HG02840 (cell line): ENCODE measurements around the gene ANKLE2.

Experiments used
- ATAC-seq: cut with Tn5 transposase; IDR thresholded peaks from one replicate; pipeline ENCODE4 v1.9.1; 2021; ENCODE audit warnings: mild to moderate bottlenecking, moderate library complexity, moderate number of reproducible peaks; ENCODE audit not compliant: unreplicated experiment, low FRiP score

Gene ANKLE2

GRCh38 chr12:132748319-132748718 is 13.3 kb downstream of the ANKLE2 start:
- ATAC-seq, result no peak

- no peak for ATAC-seq
Observed at GRCh38 chr12:132747896-132748295, 13.7 kb downstream of the ANKLE2 start.

GRCh38 chr12:132747395-132747794 is 14.2 kb downstream of the ANKLE2 start:
- ATAC-seq, result no peak

- ATAC-seq, result no peak
Observed at GRCh38 chr12:132746613-132747012, 15.0 kb downstream of the ANKLE2 start.

GRCh38 chr12:132743831-132744230 is 17.8 kb downstream of the ANKLE2 start:
- no peak for ATAC-seq

GRCh38 chr12:132741620-132742019 is 20.0 kb downstream of the ANKLE2 start:
- ATAC-seq, result no peak

GRCh38 chr12:132740652-132741051 is 21.0 kb downstream of the ANKLE2 start:
- no peak for ATAC-seq

- no peak for ATAC-seq
Observed at GRCh38 chr12:132740313-132740646, 21.4 kb downstream of the ANKLE2 start.

- no peak for ATAC-seq
Observed at GRCh38 chr12:132739600-132740312, 21.9 kb downstream of the ANKLE2 start.

- ATAC-seq, result no peak
Observed at GRCh38 chr12:132736913-132737312, 24.7 kb downstream of the ANKLE2 start.

GRCh38 chr12:132736378-132736777 is 25.3 kb downstream of the ANKLE2 start:
- ATAC-seq, result no peak

- ATAC-seq, result no peak
Observed at GRCh38 chr12:132735496-132735895, 26.1 kb downstream of the ANKLE2 start.

- no peak for ATAC-seq
Observed at GRCh38 chr12:132734206-132734605, 27.4 kb downstream of the ANKLE2 start.

- no peak for ATAC-seq
Observed at GRCh38 chr12:132731574-132731973, 30.1 kb downstream of the ANKLE2 start.

GRCh38 chr12:132730353-132730752 is 31.3 kb downstream of the ANKLE2 start:
- no peak for ATAC-seq

GRCh38 chr12:132729541-132730320 is 31.9 kb downstream of the ANKLE2 start:
- no peak for ATAC-seq

GRCh38 chr12:132728502-132728901 is 33.1 kb downstream of the ANKLE2 start:
- no peak for ATAC-seq

GRCh38 chr12:132727091-132727794 is 34.4 kb downstream of the ANKLE2 start:
- no peak for ATAC-seq

- no peak for ATAC-seq
Observed at GRCh38 chr12:132726386-132726785, 35.2 kb downstream of the ANKLE2 start.

GRCh38 chr12:132724506-132725241 is 37.0 kb downstream of the ANKLE2 start:
- no peak for ATAC-seq

- ATAC-seq, result no peak
Observed at GRCh38 chr12:132723764-132724140, 37.9 kb downstream of the ANKLE2 start.
